Smooth muscle cell (in vitro differentiated cells): Measurements from ENCODE around the gene CACNA1B. TPM values are rescaled to one million over a fixed set of nuclear protein-coding genes. Genes with fewer than 3 reads are reported as not detected.

Experiments
- DNase-seq: peaks from one replicate; lab custom pipeline; 2025; ENCODE audit not compliant: unreplicated experiment; lab: John Stamatoyannopoulos, UW
- H2AFZ ChIP-seq: fragments of 200-600 bp; sonication (generic); 2 replicates; pipeline ENCODE4 v1.6.0; 2016; ENCODE audit warnings: antibody characterized with exemption, low read depth, mild to moderate bottlenecking
- H3F3A ChIP-seq: fragments of 200-600 bp; sonication (generic); 2 replicates; pipeline ENCODE4 v1.6.0; 2017; ENCODE audit warnings: antibody characterized with exemption, low read depth
- H3K27ac ChIP-seq: fragments of 200-600 bp; sonication (generic); 2 replicates; pipeline ENCODE4 v1.5.1; 2016; ENCODE audit warnings: low read depth, mild to moderate bottlenecking
- H3K27me3 ChIP-seq: fragments of 200-600 bp; sonication (generic); 2 replicates; pipeline ENCODE4 v1.6.1; 2016; ENCODE audit warnings: low read depth, mild to moderate bottlenecking
- H3K36me3 ChIP-seq: fragments of 200-600 bp; sonication (generic); 2 replicates; pipeline ENCODE4 v1.5.1; 2016; ENCODE audit warnings: low read depth
- H3K4me1 ChIP-seq: fragments of 200-600 bp; sonication (generic); 2 replicates; pipeline ENCODE4 v1.5.1; 2016; ENCODE audit warnings: low read depth
- H3K4me2 ChIP-seq: fragments of 200-600 bp; sonication (generic); 2 replicates; pipeline ENCODE4 v1.6.0; 2016; ENCODE audit warnings: mild to moderate bottlenecking
- H3K4me3 ChIP-seq: fragments of 200-600 bp; sonication (generic); 2 replicates; pipeline ENCODE4 v1.5.1; 2016; ENCODE audit warnings: mild to moderate bottlenecking
- H3K79me2 ChIP-seq: fragments of 200-600 bp; sonication (generic); 2 replicates; pipeline ENCODE4 v1.6.0; 2016; ENCODE audit warnings: low read depth, mild to moderate bottlenecking
- H3K9ac ChIP-seq: fragments of 200-600 bp; sonication (generic); 2 replicates; pipeline ENCODE4 v1.6.0; 2016; ENCODE audit warnings: low read depth
- H3K9me3 ChIP-seq: fragments of 200-600 bp; sonication (generic); replicated peaks from 2 replicates; pipeline ENCODE4 v1.5.1; 2016; ENCODE audit warnings: low read depth
- H4K20me1 ChIP-seq: fragments of 200-600 bp; sonication (generic); 2 replicates; pipeline ENCODE4 v1.6.0; 2016; ENCODE audit warnings: low read depth
- WGBS: methylation state at CpG from one replicate; pipeline ENCODE4 v1.1.7; 2016; ENCODE audit warnings: low lambda C conversion rate; 5-methylcytosine and 5-hydroxymethylcytosine counted together
- polyA plus RNA-seq: library from polyadenylated mRNA; unstranded; fragments of >200 nt; fragmentation: Nextera tagmentation; extraction: Ambion mirVana; gene quantifications from 2 replicates; pipeline ENCODE4 v1.2.1, GENCODE V29; 2016
- total RNA-seq: library from RNA; depleted of rRNA; stranded (reverse); fragments of >200 nt; gene quantifications from 2 replicates; pipeline ENCODE4 v1.2.3, GENCODE V29; 2014
- TF ChIP-seq, protein P1 (sequence below): fragments of 200-600 bp; sonication (generic); IDR thresholded peaks from 2 replicates; pipeline ENCODE4 v1.5.1; 2017; ENCODE audit warnings: borderline replicate concordance, mild to moderate bottlenecking, antibody characterized with exemption; ENCODE audit not compliant: insufficient read depth, poor library complexity, severe bottlenecking

The CACNA1B gene
- total and polyA plus RNA-seq, 2 experiments from 2014 or later = 0.09 to 0.23 TPM

DNA sequence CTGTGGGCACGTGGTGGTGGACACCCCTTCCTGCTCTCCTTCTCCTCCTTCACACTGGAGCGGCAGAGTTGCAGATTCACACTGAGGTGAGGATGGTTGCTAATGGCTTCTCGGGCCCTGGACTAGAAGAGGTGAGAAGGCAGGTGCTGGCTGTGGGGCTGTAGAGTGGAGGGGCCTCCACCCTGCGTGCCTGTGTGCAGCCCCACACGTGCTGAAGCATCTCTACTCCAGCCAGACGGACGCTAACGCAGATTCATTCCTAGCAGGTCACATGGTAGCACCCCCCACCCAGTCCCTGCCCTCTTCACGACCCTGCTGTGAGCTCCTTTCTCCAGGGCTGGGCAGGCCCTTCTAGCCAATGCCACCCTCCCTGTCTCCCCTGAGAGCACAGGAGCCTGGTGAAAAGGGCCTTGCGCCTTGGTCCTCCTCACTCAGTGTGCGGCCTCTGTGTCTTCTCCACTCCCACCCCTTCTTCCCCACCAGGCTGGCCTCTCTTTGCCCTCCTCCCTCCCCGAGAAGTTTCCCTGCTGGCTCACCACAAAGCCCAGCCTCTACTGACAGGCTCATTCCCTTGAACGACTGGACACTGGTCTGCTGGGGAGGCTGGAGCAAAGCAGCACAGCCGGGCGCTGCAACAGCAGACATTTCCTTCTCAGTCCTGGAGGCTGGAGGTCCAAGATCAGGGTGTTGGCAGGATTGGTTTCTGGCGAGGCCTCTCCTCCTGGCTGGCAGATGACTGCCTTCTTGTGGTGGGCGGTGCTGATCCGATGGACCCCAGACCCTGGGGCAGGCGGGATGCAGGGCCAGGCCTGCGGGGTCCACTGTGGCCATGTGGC, 14.2 kb downstream of the CACNA1B start:
- H3K27ac ChIP-seq = no peak overlapping the region
- no peaks in the 10 kb centered on the region for H4K20me1 ChIP-seq
- no peak for DNase-seq
- H3K9me3 ChIP-seq = no peaks in the 10 kb centered on the region
- 91% methylated on average over 20 of the region's 20 CpGs for WGBS
- H3K27me3 ChIP-seq = no peaks in the 10 kb centered on the region
- TF ChIP-seq, protein P1, sequence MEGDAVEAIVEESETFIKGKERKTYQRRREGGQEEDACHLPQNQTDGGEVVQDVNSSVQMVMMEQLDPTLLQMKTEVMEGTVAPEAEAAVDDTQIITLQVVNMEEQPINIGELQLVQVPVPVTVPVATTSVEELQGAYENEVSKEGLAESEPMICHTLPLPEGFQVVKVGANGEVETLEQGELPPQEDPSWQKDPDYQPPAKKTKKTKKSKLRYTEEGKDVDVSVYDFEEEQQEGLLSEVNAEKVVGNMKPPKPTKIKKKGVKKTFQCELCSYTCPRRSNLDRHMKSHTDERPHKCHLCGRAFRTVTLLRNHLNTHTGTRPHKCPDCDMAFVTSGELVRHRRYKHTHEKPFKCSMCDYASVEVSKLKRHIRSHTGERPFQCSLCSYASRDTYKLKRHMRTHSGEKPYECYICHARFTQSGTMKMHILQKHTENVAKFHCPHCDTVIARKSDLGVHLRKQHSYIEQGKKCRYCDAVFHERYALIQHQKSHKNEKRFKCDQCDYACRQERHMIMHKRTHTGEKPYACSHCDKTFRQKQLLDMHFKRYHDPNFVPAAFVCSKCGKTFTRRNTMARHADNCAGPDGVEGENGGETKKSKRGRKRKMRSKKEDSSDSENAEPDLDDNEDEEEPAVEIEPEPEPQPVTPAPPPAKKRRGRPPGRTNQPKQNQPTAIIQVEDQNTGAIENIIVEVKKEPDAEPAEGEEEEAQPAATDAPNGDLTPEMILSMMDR = no peak
- H3K4me3 ChIP-seq = no peak overlapping the region
- no peaks in the 10 kb centered on the region for H3F3A ChIP-seq
- H3K79me2 ChIP-seq = no peaks in the 10 kb centered on the region
- no peak overlapping the region for H3K9ac ChIP-seq
- H3K4me2 ChIP-seq = no peak overlapping the region
- H2AFZ ChIP-seq = no peak overlapping the region
- H3K36me3 ChIP-seq = no peaks in the 10 kb centered on the region
- no peaks in the 10 kb centered on the region for H3K4me1 ChIP-seq

- Histone ChIP-seq H3K9ac (no peak overlapping the region), H3K36me3 (no peaks in the 10 kb centered on the region), H3K27me3 (no peaks in the 10 kb centered on the region), H3K27ac (no peak overlapping the region), H3K4me3 (no peak overlapping the region), H3K79me2 (no peaks in the 10 kb centered on the region), H3F3A (no peaks in the 10 kb centered on the region), H3K9me3 (no peaks in the 10 kb centered on the region), H3K4me2 (no peak overlapping the region), H2AFZ (no peak overlapping the region), H3K4me1 (no peaks in the 10 kb centered on the region), H4K20me1 (no peaks in the 10 kb centered on the region)
- TF ChIP-seq, protein P1 = no peak
- no peak for DNase-seq
- WGBS = 90% methylated on average over 21 of the region's 22 CpGs
These were observed 15.0 kb downstream of the CACNA1B start for GRCh38 chr9:137892424-137893191.

- no peaks in the 10 kb centered on the region for H3K27me3 ChIP-seq
- H3K4me1 ChIP-seq = no peaks in the 10 kb centered on the region
- DNase-seq = no peak
- no peak overlapping the region for H2AFZ ChIP-seq
- H3K9ac ChIP-seq = no peak overlapping the region
- H3K9me3 ChIP-seq = no peaks in the 10 kb centered on the region
- no peaks in the 10 kb centered on the region for H4K20me1 ChIP-seq
- H3K27ac ChIP-seq = no peak overlapping the region
- no peaks in the 10 kb centered on the region for H3F3A ChIP-seq
- no peaks in the 10 kb centered on the region for H3K79me2 ChIP-seq
- H3K4me3 ChIP-seq = no peak overlapping the region
- WGBS = 85% methylated on average over 5 of the region's 5 CpGs
- no peak overlapping the region for H3K4me2 ChIP-seq
- TF ChIP-seq, protein P1 = no peak
- H3K36me3 ChIP-seq = no peaks in the 10 kb centered on the region
These were observed 16.1 kb downstream of the CACNA1B start for GRCh38 chr9:137893670-137894069.
